HepG2 (cell line): ENCODE data around the gene GMPPA. TPM values are rescaled to one million over a fixed set of nuclear protein-coding genes. Genes with fewer than 3 reads are reported as not detected.

Experiments used
- CCDC6 ChIP-seq: sonication (generic); formaldehyde crosslinking; IDR thresholded peaks from 2 replicates; pipeline ENCODE4 v1.8.1; 2022; ENCODE audit warnings: mild to moderate bottlenecking, missing genetic modification reagents, moderate library complexity
- E2F2 ChIP-seq: sonication (generic); formaldehyde crosslinking; IDR thresholded peaks from 2 replicates; pipeline ENCODE4 v1.4.0; 2020; ENCODE audit warnings: missing genetic modification reagents, borderline replicate concordance
- GLI4 ChIP-seq: sonication (generic); formaldehyde crosslinking; IDR thresholded peaks from 2 replicates; pipeline ENCODE4 v1.5.1; 2020; ENCODE audit warnings: missing genetic modification reagents, mild to moderate bottlenecking, moderate library complexity, borderline replicate concordance
- HNF1A ChIP-seq, 2 experiments: sonication (generic) in 1 of 2; formaldehyde crosslinking in 1 of 2; IDR thresholded peaks; 2 replicates each; pipeline versions ENCODE4 v1.4.0 to v1.6.1; 2016 to 2020; ENCODE audit warnings: borderline replicate concordance in 1 of 2, low read depth in 1 of 2, mild to moderate bottlenecking in 1 of 2, missing genetic modification reagents in 1 of 2
- KLF13 ChIP-seq: sonication (generic); formaldehyde crosslinking; IDR thresholded peaks from 2 replicates; pipeline ENCODE4 v1.4.0; 2020; ENCODE audit warnings: mild to moderate bottlenecking, missing genetic modification reagents
- MAFK ChIP-seq, 2 experiments: IDR thresholded peaks in 1 of 2; conservative IDR thresholded peaks in 1 of 2; 2 replicates each; pipeline ENCODE4 v1.6.1; 2011; ENCODE audit warnings: improper control_type of control experiment in 2 of 2, low read length in 2 of 2
- MLX ChIP-seq: IDR thresholded peaks from 2 replicates; pipeline ENCODE4 v1.6.1; 2016
- MTA1 ChIP-seq: sonication (generic); formaldehyde crosslinking; IDR thresholded peaks from 2 replicates; pipeline ENCODE4 v1.4.0; 2020; ENCODE audit warnings: missing genetic modification reagents, mild to moderate bottlenecking, borderline replicate concordance
- MYPOP ChIP-seq: sonication (generic); formaldehyde crosslinking; IDR thresholded peaks from 2 replicates; pipeline ENCODE4 v1.8.1; 2023; ENCODE audit warnings: mild to moderate bottlenecking, moderate library complexity, missing genetic modification reagents
- NFE2 ChIP-seq: sonication (generic); formaldehyde crosslinking; IDR thresholded peaks from 2 replicates; pipeline ENCODE4 v1.4.0; 2020; ENCODE audit warnings: missing genetic modification reagents
- PAWR ChIP-seq: sonication (generic); formaldehyde crosslinking; IDR thresholded peaks from 2 replicates; pipeline ENCODE4 v1.4.0; 2020; ENCODE audit warnings: missing genetic modification reagents, mild to moderate bottlenecking, borderline replicate concordance
- PITX1 ChIP-seq: sonication (generic); formaldehyde crosslinking; IDR thresholded peaks from 2 replicates; pipeline ENCODE4 v1.5.1; 2020; ENCODE audit warnings: mild to moderate bottlenecking, missing genetic modification reagents
- SMARCC2 ChIP-seq: fragments of 450-650 bp; IDR thresholded peaks from 2 replicates; pipeline ENCODE4 v1.6.1; 2017; ENCODE audit warnings: antibody characterized with exemption, mild to moderate bottlenecking
- SPEN ChIP-seq: sonication (generic); formaldehyde crosslinking; IDR thresholded peaks from 2 replicates; pipeline ENCODE4 v1.5.1; 2020; ENCODE audit warnings: low read depth, mild to moderate bottlenecking, missing genetic modification reagents
- SRF ChIP-seq: IDR thresholded peaks from 2 replicates; pipeline ENCODE4 v1.6.1; 2011; ENCODE audit warnings: mild to moderate bottlenecking, low read depth, low read length, moderate library complexity
- ZC3H13 ChIP-seq: sonication (generic); formaldehyde crosslinking; IDR thresholded peaks from 2 replicates; pipeline ENCODE4 v1.8.1; 2023; ENCODE audit warnings: mild to moderate bottlenecking, missing genetic modification reagents, moderate library complexity
- ZNF263 ChIP-seq: sonication (generic); formaldehyde crosslinking; IDR thresholded peaks from 2 replicates; pipeline ENCODE4 v1.4.0; 2020; ENCODE audit warnings: missing genetic modification reagents
- ZNF274 ChIP-seq: sonication (generic); formaldehyde crosslinking; IDR thresholded peaks from 2 replicates; pipeline ENCODE4 v1.5.1; 2020; ENCODE audit warnings: mild to moderate bottlenecking, missing genetic modification reagents
- ZNF737 ChIP-seq: sonication (generic); formaldehyde crosslinking; IDR thresholded peaks from 2 replicates; pipeline ENCODE4 v1.5.0; 2020; ENCODE audit warnings: missing genetic modification reagents, mild to moderate bottlenecking, borderline replicate concordance
- ZNF775 ChIP-seq: sonication (generic); formaldehyde crosslinking; IDR thresholded peaks from 2 replicates; pipeline ENCODE4 v1.4.0; 2020; ENCODE audit warnings: missing genetic modification reagents, mild to moderate bottlenecking, moderate library complexity, borderline replicate concordance
- ZNF83 ChIP-seq: sonication (generic); formaldehyde crosslinking; IDR thresholded peaks from 2 replicates; pipeline ENCODE4 v1.4.0; 2020; ENCODE audit warnings: missing genetic modification reagents, mild to moderate bottlenecking, borderline replicate concordance
- polyA plus RNA-seq, 8 experiments: library from polyadenylated mRNA; depleted of rRNA in 3 of 8; stranded (reverse) in 7 of 8; unstranded in 1 of 8; fragments of >200 nt; fragmentation: Illumina TruSeq in 4 of 8; extraction: Trizol in 4 of 8; gene quantifications; 2 replicates each; pipeline versions ENCODE4 v1.2.1 to v1.2.3, GENCODE V29; 2011 to 2016; ENCODE audit warnings: low read depth in 4 of 8, missing spikeins in 1 of 8, mixed read lengths in 1 of 8; ENCODE audit not compliant: insufficient read depth in 1 of 8
- total RNA-seq, 5 experiments: library from RNA; depleted of rRNA; stranded (reverse); fragments of >200 nt; fragmentation: Illumina TruSeq; extraction: Trizol; gene quantifications; 2 replicates each; pipeline ENCODE4 v1.2.3, GENCODE V29; 2016; ENCODE audit warnings: low read depth in 1 of 5

GMPPA gene
- total and polyA plus RNA-seq, 2 of the 13 experiments (the other 11 are each of a cell fraction or from before 2014, with no cell fraction given): 81.1 to 106 TPM

GRCh38 chr2:219552382-219553167, 53.9 kb downstream of the GMPPA start (continued):
- TF ChIP-seq ZC3H13 (CRISPR knock-in tag): peak; percentile 97
- TF ChIP-seq ZNF775: peak; percentile 33; the same call in 1 of the 2 replicates
- TF ChIP-seq PITX1 (CRISPR knock-in tag): peak; percentile 29; the same call in 1 of the 2 replicates
- no peak for TF ChIP-seq HNF1A (IDR thresholded peaks at IDR 0.05; ENCODE audit: low read depth)
- peak; percentile 22; the same call in 1 of the 2 replicates for TF ChIP-seq HNF1A (CRISPR knock-in tag; IDR thresholded peaks at IDR 0.05; ENCODE audit: borderline replicate concordance)
- TF ChIP-seq MLX: 0 out of 2 replicates have a peak, but pooled peaks have one; percentile 25
- TF ChIP-seq PAWR: no peak
- TF ChIP-seq SMARCC2: no peak
- TF ChIP-seq KLF13: peak; percentile 98
- TF ChIP-seq ZNF737 (CRISPR knock-in tag): no peak
- peak; percentile 81; the same call in 1 of the 2 replicates for TF ChIP-seq ZNF83 (CRISPR knock-in tag)
- TF ChIP-seq E2F2 (CRISPR knock-in tag): 0 out of 2 replicates have a peak, but pooled peaks have one; percentile 39
- peak; percentile 71; the same call in 1 of the 2 replicates for TF ChIP-seq MTA1 (CRISPR knock-in tag)
- TF ChIP-seq ZNF274: peak; percentile 18; the same call in 1 of the 2 replicates
- no peak for TF ChIP-seq NFE2
- TF ChIP-seq MYPOP (CRISPR knock-in tag): 0 out of 2 replicates have a peak, but pooled peaks have one; percentile 67
- TF ChIP-seq SRF: no peak
- TF ChIP-seq CCDC6 (CRISPR knock-in tag): peak; percentile 78; the same call in 1 of the 2 replicates
- no peak; the same call in 1 of the 2 replicates for TF ChIP-seq SPEN (CRISPR knock-in tag)
- TF ChIP-seq MAFK (conservative IDR thresholded peaks at IDR 0.05 in 1 of 2, IDR thresholded peaks at IDR 0.05 in 1 of 2; ENCODE audit: low read length in 2 of 2): no peak
- TF ChIP-seq GLI4: 0 out of 2 replicates have a peak, but pooled peaks have one; percentile 19
- TF ChIP-seq ZNF263 (CRISPR knock-in tag): peak; percentile 30; the same call in 1 of the 2 replicates
